HG03378 (cell line): ENCODE results near the gene PACSIN1.

Experiments
- ATAC-seq: cut with Tn5 transposase; IDR thresholded peaks from one replicate; pipeline ENCODE4 v1.9.1; 2021; ENCODE audit warnings: mild to moderate bottlenecking, moderate library complexity; ENCODE audit not compliant: unreplicated experiment

PACSIN1 gene

GRCh38 chr6:34543421-34543820 is 77.5 kb downstream of the PACSIN1 start:
- ATAC-seq: no peak

GRCh38 chr6:34544052-34544604 is 78.3 kb downstream of the PACSIN1 start:
- ATAC-seq: no peak

GRCh38 chr6:34544776-34545471 is 79.0 kb downstream of the PACSIN1 start:
- ATAC-seq: no peak

- no peak for ATAC-seq
Observed at GRCh38 chr6:34546551-34547321, 80.9 kb downstream of the PACSIN1 start.

- no peak for ATAC-seq
Observed at GRCh38 chr6:34547701-34548644, 82.1 kb downstream of the PACSIN1 start.

- no peak for ATAC-seq
Observed at GRCh38 chr6:34549026-34549803, 83.3 kb downstream of the PACSIN1 start.

GRCh38 chr6:34549804-34550202 is 83.9 kb downstream of the PACSIN1 start:
- no peak for ATAC-seq

GRCh38 chr6:34551720-34552119 is 85.8 kb downstream of the PACSIN1 start:
- ATAC-seq: no peak

- no peak for ATAC-seq
Observed at GRCh38 chr6:34552620-34553019, 86.7 kb downstream of the PACSIN1 start.

GRCh38 chr6:34553146-34553545 is 87.3 kb downstream of the PACSIN1 start:
- ATAC-seq: no peak

GRCh38 chr6:34553750-34554149 is 87.9 kb downstream of the PACSIN1 start:
- no peak for ATAC-seq

GRCh38 chr6:34554291-34555006 is 88.6 kb downstream of the PACSIN1 start:
- no peak for ATAC-seq

GRCh38 chr6:34555007-34555322 is 89.1 kb downstream of the PACSIN1 start:
- no peak for ATAC-seq

- ATAC-seq: no peak
Observed at GRCh38 chr6:34555328-34555727, 89.5 kb downstream of the PACSIN1 start.

- ATAC-seq: no peak
Observed at GRCh38 chr6:34556031-34556471, 90.2 kb downstream of the PACSIN1 start, which contains the start of gene SPDEF. TSS of gene SPDEF (minus strand) at chr6:34556329. CDS start at chr6:34544455, 11,874 bp downstream.

- ATAC-seq: no peak
Observed at GRCh38 chr6:34556493-34556892, 90.6 kb downstream of the PACSIN1 start.

- ATAC-seq: no peak
Observed at GRCh38 chr6:34557228-34557627, 91.4 kb downstream of the PACSIN1 start.

- ATAC-seq: no peak
Observed at GRCh38 chr6:34558172-34558714, 92.4 kb downstream of the PACSIN1 start.

GRCh38 chr6:34559651-34560365 is 93.9 kb downstream of the PACSIN1 start:
- no peak for ATAC-seq
